Activated CD8-positive, alpha-beta memory T cell treated with anti-CD3 and anti-CD28 coated beads for 24 hours (primary cell): ENCODE results near the gene DCHS2.

Experiments
- DNase-seq: peaks from one replicate; pipeline ENCODE4 v3.0.0-alpha.2; 2020

Gene DCHS2

GRCh38 chr4:154491341-154492271 lies at the start of gene DCHS2:
Gene DCHS2 (minus strand): TSS chr4:154491799. CDS start chr4:154491355, 444 bp downstream.
- DNase-seq: peak; percentile 56

GRCh38 chr4:154534296-154534695 lies 42.7 kb upstream of the DCHS2 start:
- no peak for DNase-seq

DNA sequence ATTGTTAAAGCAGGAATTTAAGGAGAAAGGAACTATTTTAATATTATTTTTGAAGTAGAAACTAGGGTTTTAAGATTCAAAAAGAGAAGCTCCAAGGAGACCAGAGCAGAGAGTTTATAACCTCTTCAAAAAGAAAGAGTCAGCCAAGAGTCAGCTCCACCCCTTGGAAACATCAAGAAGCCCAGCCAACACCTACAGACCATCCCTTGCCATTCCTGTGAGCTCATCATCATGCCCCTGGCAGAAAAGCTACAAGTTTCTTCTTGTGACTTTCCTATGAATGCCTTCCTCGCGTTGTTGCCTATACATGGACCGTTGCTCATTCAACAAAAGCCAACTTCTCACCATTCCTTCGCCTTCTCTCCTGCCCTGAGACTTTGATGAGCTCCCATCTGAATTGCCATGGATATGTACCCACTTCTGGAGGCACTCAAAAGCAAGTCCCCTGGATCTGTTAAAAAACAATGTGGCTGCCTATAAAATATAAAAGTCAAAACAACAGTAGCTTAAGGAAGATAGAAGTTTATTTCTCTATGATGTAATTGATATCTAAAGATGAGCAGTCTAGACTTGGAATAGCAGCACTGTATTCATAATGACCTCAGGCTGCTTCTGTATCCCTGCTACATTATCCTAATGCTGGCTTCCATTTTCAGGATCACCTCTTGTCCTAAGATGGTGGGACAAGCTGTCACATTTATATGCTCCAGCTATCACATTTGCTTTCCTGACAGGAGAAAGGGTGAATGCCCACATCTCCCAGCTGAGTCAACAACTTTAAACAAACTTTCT lies 38.3 kb upstream of the DCHS2 start:
- no peak for DNase-seq

- no peak for DNase-seq
These were observed 37.3 kb upstream of the DCHS2 start for GRCh38 chr4:154528869-154529268.

- DNase-seq: no peak
These were observed 35.7 kb upstream of the DCHS2 start for GRCh38 chr4:154527308-154527707.

DNA sequence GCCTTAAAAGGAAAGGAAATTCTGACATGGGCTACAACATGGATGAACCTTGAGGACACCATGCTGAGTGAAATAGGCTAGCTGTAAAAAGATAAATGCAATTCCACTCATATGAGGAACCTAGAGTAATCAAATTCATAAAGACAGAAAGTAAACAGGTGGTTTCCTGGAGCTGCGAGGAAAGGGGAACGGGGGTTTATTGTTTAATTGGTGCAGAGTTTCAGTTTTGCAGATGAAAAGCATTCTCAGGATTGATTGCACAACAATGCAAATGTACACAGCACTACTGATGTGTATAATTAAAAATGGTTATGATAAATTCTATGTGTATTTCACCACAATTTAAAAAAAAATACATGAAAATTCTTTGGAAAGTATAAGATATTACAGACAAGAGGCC lies 34.6 kb upstream of the DCHS2 start:
- no peak for DNase-seq

- no peak for DNase-seq
These were observed 30.0 kb upstream of the DCHS2 start for GRCh38 chr4:154521607-154522006.

DNA sequence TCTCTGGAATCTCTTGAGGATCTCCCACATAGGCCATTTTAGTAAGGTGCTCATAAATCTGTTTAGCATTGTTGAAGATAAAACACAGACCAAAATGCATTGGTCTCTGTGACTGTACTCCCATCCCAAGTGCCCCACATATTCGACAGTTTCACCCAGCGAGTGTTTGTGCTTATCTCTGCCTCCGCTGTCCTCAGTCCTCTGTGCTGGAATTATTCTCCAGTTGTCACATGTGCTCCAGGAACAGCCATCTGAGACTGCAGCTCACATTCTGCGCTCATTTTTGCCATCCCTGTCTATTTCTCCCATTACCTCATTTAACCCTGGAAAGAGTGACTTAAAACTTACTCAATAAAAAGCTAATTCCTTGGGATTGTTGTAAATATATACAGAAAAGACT lies 27.6 kb upstream of the DCHS2 start:
- no peak for DNase-seq

DNA sequence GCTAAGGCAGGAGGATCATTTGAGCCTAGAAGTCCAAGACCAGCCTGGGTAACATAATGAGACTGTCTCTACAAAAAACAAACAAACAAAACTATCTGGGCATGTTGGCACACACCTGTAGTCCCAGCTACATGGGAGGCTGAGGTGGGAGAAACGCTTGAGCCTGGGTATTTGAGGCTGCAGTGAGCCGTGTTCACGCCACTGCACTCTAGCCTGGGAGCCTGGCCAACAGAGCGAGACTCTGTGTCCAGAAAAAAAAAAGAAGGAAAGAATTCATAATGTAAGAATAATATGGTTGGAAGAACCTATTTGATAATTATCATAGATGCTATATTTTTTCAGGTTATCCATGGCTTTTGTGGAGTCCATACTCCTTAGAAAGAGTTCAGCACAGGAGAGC lies 26.0 kb upstream of the DCHS2 start:
- DNase-seq: no peak

- no peak for DNase-seq
These were observed 24.9 kb upstream of the DCHS2 start for GRCh38 chr4:154516318-154517029.

DNA sequence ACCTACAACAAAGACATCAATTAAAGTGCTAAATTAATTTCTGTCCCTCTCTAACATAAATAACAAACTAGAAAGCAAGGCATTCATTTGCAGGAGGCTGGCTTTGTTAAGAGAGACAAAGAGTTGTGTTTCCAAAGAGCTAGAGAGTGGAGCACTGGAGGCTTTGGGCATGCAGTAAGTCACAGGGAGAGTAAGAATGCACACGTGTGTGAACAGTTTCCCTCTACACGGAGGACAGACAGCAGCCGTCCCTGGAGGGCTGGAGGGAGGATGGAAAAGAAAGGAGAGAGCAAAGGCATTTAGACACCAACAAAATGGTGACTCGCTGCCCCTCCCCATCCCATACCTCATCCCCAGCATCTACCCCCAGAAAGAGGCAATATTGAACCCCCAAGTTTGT lies 20.4 kb upstream of the DCHS2 start:
- no peak for DNase-seq

- no peak for DNase-seq
These were observed 19.9 kb upstream of the DCHS2 start for GRCh38 chr4:154511548-154511947.

DNA sequence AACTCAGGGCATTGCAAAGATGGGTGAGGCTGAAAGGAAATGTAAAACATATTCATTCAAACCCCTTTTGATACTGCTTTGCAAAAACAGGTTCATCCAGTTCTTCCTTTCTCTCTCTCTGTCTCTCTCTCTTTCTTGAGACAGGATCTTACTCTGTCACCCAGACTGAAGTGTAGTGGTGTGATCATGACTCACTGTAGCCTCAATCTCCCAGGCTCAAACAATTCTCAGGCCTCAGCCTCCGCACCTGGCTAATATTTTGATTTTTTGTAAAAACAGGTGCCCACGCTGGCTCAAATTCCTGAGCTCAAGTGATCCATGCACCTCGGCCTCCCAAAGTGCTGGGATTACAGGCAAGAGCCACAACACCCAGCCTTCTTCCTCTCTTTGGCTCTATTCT lies 15.6 kb upstream of the DCHS2 start:
- no peak for DNase-seq

GRCh38 chr4:154506253-154506652 lies 14.7 kb upstream of the DCHS2 start:
- DNase-seq: no peak

DNA sequence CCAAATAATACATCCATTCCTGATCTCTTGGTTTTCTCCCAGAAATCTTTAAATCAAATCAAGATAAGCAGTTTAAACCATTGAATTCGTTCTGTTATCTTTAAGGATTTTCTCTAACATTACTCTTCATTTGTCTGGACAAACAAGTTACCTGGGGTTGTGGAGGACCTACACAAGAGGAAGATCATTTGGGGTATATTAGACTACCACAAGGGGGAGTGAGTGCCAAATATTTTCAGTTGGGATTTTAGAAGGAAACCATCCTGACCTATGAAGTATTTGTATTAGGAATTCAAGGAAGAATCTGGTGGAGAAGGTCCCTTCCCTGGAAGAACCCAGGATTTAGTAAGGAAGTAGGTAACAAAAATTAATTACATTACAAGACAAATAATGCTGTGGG lies 12.0 kb upstream of the DCHS2 start:
- DNase-seq: no peak

GRCh38 chr4:154502111-154502510 lies 10.5 kb upstream of the DCHS2 start:
- DNase-seq: no peak

GRCh38 chr4:154497889-154498288 lies 6.3 kb upstream of the DCHS2 start:
- no peak for DNase-seq

- no peak for DNase-seq
These were observed 4.3 kb upstream of the DCHS2 start for GRCh38 chr4:154495867-154496266.

DNA sequence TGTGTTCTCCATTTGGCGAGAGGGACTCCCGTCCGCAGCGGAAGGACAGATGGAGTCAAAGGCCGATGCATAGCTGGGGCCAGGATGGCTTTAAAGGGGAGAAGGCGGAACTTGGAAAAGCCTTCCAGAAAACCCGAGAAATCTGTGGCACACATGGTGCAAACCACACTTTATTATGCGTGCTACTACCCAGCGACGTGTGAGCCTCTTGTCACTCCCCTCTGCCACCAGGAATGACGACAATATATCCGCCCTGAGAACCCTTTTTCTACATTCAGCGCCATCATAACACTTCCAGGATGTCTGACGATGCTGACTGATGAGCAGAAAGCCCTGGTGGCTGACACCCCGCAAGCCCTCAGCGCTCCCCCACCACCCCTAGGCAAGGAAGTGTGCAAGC lies 689 bp upstream of the DCHS2 start:
- no peak for DNase-seq

GRCh38 chr4:154490583-154491340 lies 837 bp downstream of the DCHS2 start:
- DNase-seq: peak; percentile 61

- DNase-seq: no peak
These were observed 1.4 kb downstream of the DCHS2 start for GRCh38 chr4:154490234-154490582.

GRCh38 chr4:154489558-154490233 lies 1.9 kb downstream of the DCHS2 start:
- no peak for DNase-seq
